HEK293 (cell line): ENCODE results near the gene UCHL1.

Experiments used
- CTCF ChIA-PET: fragments of 350-600 bp; formaldehyde crosslinking; extraction: SDS; loops from one replicate; lab custom pipeline; 2021; ENCODE audit warnings: antibody characterized with exemption; lab: Yijun Ruan, JAX
- POLR2A ChIA-PET: fragments of 300-600 bp; formaldehyde crosslinking; extraction: SDS; loops from one replicate; lab custom pipeline; 2020; ENCODE audit warnings: antibody characterized with exemption, inconsistent platforms; lab: Yijun Ruan, JAX
- H3K27ac ChIP-seq: fragments of 200-500 bp; sonication (Bioruptor generic); 2 replicates; pipeline ENCODE4 v1.5.1; 2014; ENCODE audit warnings: low read depth, low read length, control low read depth, inconsistent platforms; ENCODE audit errors: extremely low read depth
- H3K36me3 ChIP-seq, 2 experiments: fragments of 200-500 bp in 1 of 2; sonication (Bioruptor generic) in 1 of 2; 1 replicate in 1 of 2; 2 replicates in 1 of 2; pipeline ENCODE4 v1.5.1; 2014 to 2017; ENCODE audit warnings: inconsistent platforms in 2 of 2, low read length in 2 of 2; ENCODE audit not compliant: control insufficient read depth in 2 of 2, insufficient read depth in 1 of 2
- H3K4me1 ChIP-seq: fragments of 200-500 bp; sonication (Bioruptor generic); 2 replicates; pipeline ENCODE4 v1.5.1; 2014; ENCODE audit warnings: mild to moderate bottlenecking, low read length, inconsistent platforms; ENCODE audit not compliant: control insufficient read depth, insufficient read depth
- H3K4me3 ChIP-seq: 2 replicates; pipeline ENCODE4 v1.5.1; 2011; ENCODE audit warnings: low read depth, mild to moderate bottlenecking, control low read depth, low read length, moderate library complexity
- H3K9me3 ChIP-seq: fragments of 200-500 bp; sonication (Bioruptor generic); 2 replicates; pipeline ENCODE4 v1.5.1; 2014; ENCODE audit warnings: low read depth, low read length, inconsistent platforms; ENCODE audit not compliant: control insufficient read depth, insufficient read depth
- EGR2 ChIP-seq: fragments of 450-650 bp; formaldehyde crosslinking; IDR thresholded peaks from 2 replicates; pipeline ENCODE4 v1.5.1; 2016; ENCODE audit warnings: low read depth, missing biosample characterization, missing genetic modification characterization
- GLIS2 ChIP-seq: fragments of 450-650 bp; formaldehyde crosslinking; IDR thresholded peaks from 2 replicates; pipeline ENCODE4 v1.5.1; 2016; ENCODE audit warnings: missing biosample characterization, missing genetic modification characterization
- HOXC10 ChIP-seq: sonication (generic); formaldehyde crosslinking; IDR thresholded peaks from 2 replicates; pipeline ENCODE4 v1.8.1; 2023; ENCODE audit warnings: mild to moderate bottlenecking, missing genetic modification reagents
- KLF16 ChIP-seq: fragments of 450-650 bp; formaldehyde crosslinking; IDR thresholded peaks from 2 replicates; pipeline ENCODE4 v1.5.1; 2017; ENCODE audit warnings: missing biosample characterization, missing genetic modification characterization
- SCRT1 ChIP-seq: fragments of 450-650 bp; formaldehyde crosslinking; IDR thresholded peaks from 2 replicates; pipeline ENCODE4 v1.5.1; 2016; ENCODE audit warnings: missing biosample characterization, missing genetic modification characterization, borderline replicate concordance
- ZBTB8A ChIP-seq: fragments of 450-650 bp; formaldehyde crosslinking; IDR thresholded peaks from 2 replicates; pipeline ENCODE4 v1.5.1; 2016; ENCODE audit warnings: missing biosample characterization, missing genetic modification characterization
- ZEB2 ChIP-seq: fragments of 450-650 bp; formaldehyde crosslinking; IDR thresholded peaks from 2 replicates; pipeline ENCODE4 v1.5.1; 2016; ENCODE audit warnings: missing biosample characterization, missing genetic modification characterization
- ZFP37 ChIP-seq: fragments of 450-650 bp; formaldehyde crosslinking; IDR thresholded peaks from 2 replicates; pipeline ENCODE4 v1.5.1; 2016; ENCODE audit warnings: missing biosample characterization, missing genetic modification characterization
- ZFP41 ChIP-seq: fragments of 450-650 bp; formaldehyde crosslinking; IDR thresholded peaks from 2 replicates; pipeline ENCODE4 v1.5.1; 2016; ENCODE audit warnings: missing biosample characterization, missing genetic modification characterization, borderline replicate concordance
- ZIC2 ChIP-seq: fragments of 450-650 bp; formaldehyde crosslinking; IDR thresholded peaks from 2 replicates; pipeline ENCODE4 v1.5.1; 2016; ENCODE audit warnings: missing biosample characterization, missing genetic modification characterization
- ZNF121 ChIP-seq: fragments of 450-650 bp; formaldehyde crosslinking; IDR thresholded peaks from 2 replicates; pipeline ENCODE4 v1.5.1; 2016; ENCODE audit warnings: missing biosample characterization, missing genetic modification characterization
- ZNF138 ChIP-seq: fragments of 450-650 bp; formaldehyde crosslinking; IDR thresholded peaks from 2 replicates; pipeline ENCODE4 v1.5.1; 2016; ENCODE audit warnings: missing biosample characterization, missing genetic modification characterization, borderline replicate concordance
- ZNF140 ChIP-seq: fragments of 450-650 bp; formaldehyde crosslinking; IDR thresholded peaks from 2 replicates; pipeline ENCODE4 v1.5.1; 2016; ENCODE audit warnings: missing biosample characterization, missing genetic modification characterization
- ZNF146 ChIP-seq: fragments of 450-650 bp; formaldehyde crosslinking; IDR thresholded peaks from 2 replicates; pipeline ENCODE4 v1.5.1; 2016; ENCODE audit warnings: missing biosample characterization, missing genetic modification characterization
- ZNF248 ChIP-seq: fragments of 450-650 bp; formaldehyde crosslinking; IDR thresholded peaks from 2 replicates; pipeline ENCODE4 v1.5.1; 2017; ENCODE audit warnings: missing biosample characterization, missing genetic modification characterization
- ZNF324 ChIP-seq: fragments of 450-650 bp; formaldehyde crosslinking; IDR thresholded peaks from 2 replicates; pipeline ENCODE4 v1.5.1; 2016; ENCODE audit warnings: missing biosample characterization, missing genetic modification characterization
- ZNF354C ChIP-seq: fragments of 450-650 bp; formaldehyde crosslinking; IDR thresholded peaks from 2 replicates; pipeline ENCODE4 v1.5.1; 2016; ENCODE audit warnings: missing biosample characterization, missing genetic modification characterization, low read depth, borderline replicate concordance
- ZNF433 ChIP-seq: fragments of 450-650 bp; formaldehyde crosslinking; IDR thresholded peaks from 2 replicates; pipeline ENCODE4 v1.5.1; 2016; ENCODE audit warnings: missing biosample characterization, missing genetic modification characterization, low read depth
- ZNF548 ChIP-seq: fragments of 450-650 bp; formaldehyde crosslinking; IDR thresholded peaks from 2 replicates; pipeline ENCODE4 v1.5.1; 2016; ENCODE audit warnings: missing biosample characterization, missing genetic modification characterization
- ZNF555 ChIP-seq: fragments of 450-650 bp; formaldehyde crosslinking; conservative IDR thresholded peaks from 2 replicates; pipeline ENCODE4 v1.5.1; 2017; ENCODE audit warnings: missing biosample characterization, mild to moderate bottlenecking, missing genetic modification characterization, inconsistent platforms
- ZNF560 ChIP-seq: fragments of 450-650 bp; formaldehyde crosslinking; IDR thresholded peaks from 2 replicates; pipeline ENCODE4 v1.5.1; 2017; ENCODE audit warnings: missing biosample characterization, missing genetic modification characterization, borderline replicate concordance
- ZNF624 ChIP-seq: fragments of 450-650 bp; formaldehyde crosslinking; IDR thresholded peaks from 2 replicates; pipeline ENCODE4 v1.5.1; 2017; ENCODE audit warnings: missing biosample characterization, missing genetic modification characterization
- ZNF664 ChIP-seq: fragments of 450-650 bp; formaldehyde crosslinking; IDR thresholded peaks from 2 replicates; pipeline ENCODE4 v1.5.1; 2016; ENCODE audit warnings: missing biosample characterization, missing genetic modification characterization
- ZNF670 ChIP-seq: fragments of 450-650 bp; formaldehyde crosslinking; IDR thresholded peaks from 2 replicates; pipeline ENCODE4 v1.5.1; 2016; ENCODE audit warnings: missing biosample characterization, missing genetic modification characterization, low read depth
- TF ChIP-seq, protein P1 (sequence below): fragments of 450-650 bp; formaldehyde crosslinking; IDR thresholded peaks from 2 replicates; pipeline ENCODE4 v1.5.1; 2017; ENCODE audit warnings: missing biosample characterization, missing genetic modification characterization
- TF ChIP-seq, protein P2 (sequence below): fragments of 450-650 bp; formaldehyde crosslinking; IDR thresholded peaks from 2 replicates; pipeline ENCODE4 v1.5.1; 2016; ENCODE audit warnings: missing biosample characterization, missing genetic modification characterization
- TF ChIP-seq, protein P3 (sequence below): fragments of 450-650 bp; formaldehyde crosslinking; IDR thresholded peaks from 2 replicates; pipeline ENCODE4 v1.5.1; 2016; ENCODE audit warnings: missing biosample characterization, missing genetic modification characterization
- TF ChIP-seq, protein P4 (sequence below): fragments of 450-650 bp; IDR thresholded peaks from 2 replicates; pipeline ENCODE4 v1.5.1; 2018; ENCODE audit warnings: missing biosample characterization, missing genetic modification characterization
- TF ChIP-seq, protein P5 (sequence below): fragments of 450-650 bp; formaldehyde crosslinking; IDR thresholded peaks from 2 replicates; pipeline ENCODE4 v1.5.1; 2016; ENCODE audit warnings: missing biosample characterization, missing genetic modification characterization

The UCHL1 gene

DNA sequence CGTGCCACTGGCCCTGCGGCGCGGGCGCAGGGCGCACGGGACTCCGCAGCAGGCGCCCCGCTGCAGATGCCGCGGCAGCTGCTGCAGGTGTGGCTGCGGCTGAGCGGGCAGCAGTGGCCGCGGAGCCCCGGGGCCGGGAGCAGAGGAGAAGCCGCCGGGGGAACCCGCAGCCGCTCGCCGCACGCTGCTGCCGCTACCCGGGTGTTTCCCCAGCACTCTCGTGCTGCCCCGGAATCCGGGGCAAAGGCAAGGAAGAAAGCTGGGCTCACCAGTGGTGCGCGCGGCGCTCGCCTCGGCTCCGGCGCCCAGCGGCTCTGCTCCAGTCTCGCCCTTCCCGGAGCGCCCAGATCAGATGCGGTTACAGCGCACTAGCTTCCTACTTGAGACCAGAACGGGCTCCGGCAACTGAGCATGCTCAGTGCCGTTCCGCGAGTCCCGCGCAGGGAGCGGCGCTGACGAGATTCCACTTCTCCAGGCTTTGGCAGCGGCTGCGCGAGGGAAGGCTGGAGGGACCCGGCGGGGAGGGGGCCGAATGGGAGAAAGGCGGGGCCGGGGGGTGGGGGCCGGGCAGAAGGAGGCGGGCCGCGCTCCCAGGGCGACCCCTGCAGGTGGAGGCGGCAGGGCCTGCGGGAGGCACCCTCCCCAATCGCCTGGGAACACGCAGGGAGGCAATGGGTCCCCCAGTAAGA is 42.4 kb upstream of the UCHL1 start, which contains the start of gene APBB2:
Gene APBB2 (minus strand): TSS at position 407 of the 689 bp plus-strand sequence. CDS start 181,288 bp downstream, outside the sequence.
- Histone ChIP-seq H3K4me3 (peak within 1 kb of the TSS; percentile 80), H3K27ac (peak within 1 kb of the TSS; percentile 81), H3K4me1 (no peaks in the 10 kb centered on the region), H3K36me3 (no peaks in the 10 kb centered on the region), H3K9me3 (no peaks in the 10 kb centered on the region)
- ChIA-PET POLR2A (interaction anchor here (0.6 to 1.9 kb wide), 13 partner anchors 9 to 296 kb away, joined by 3 to 8 read pairs (median 3); partner anchors contain the start of gene UCHL1), CTCF (interaction anchor here (0.6 to 4.0 kb wide), 10 partner anchors 10 to 290 kb away, joined by 3 to 57 read pairs (median 4); partner anchors contain the start of gene UCHL1)
- TF ChIP-seq ZNF560 (tag by site-specific recombination), result no peak
- no peak for TF ChIP-seq KLF16 (tag by site-specific recombination)
- no peak for TF ChIP-seq ZNF138 (tag by site-specific recombination)
- TF ChIP-seq ZNF670 (tag by site-specific recombination), result no peak
- TF ChIP-seq EGR2 (tag by site-specific recombination), result no peak
- TF ChIP-seq ZNF324 (tag by site-specific recombination), result no peak
- TF ChIP-seq ZNF664 (tag by site-specific recombination), result no peak
- no peak for TF ChIP-seq SCRT1
- no peak for TF ChIP-seq ZNF624
- no peak for TF ChIP-seq ZNF140 (tag by site-specific recombination)
- TF ChIP-seq, protein P1, sequence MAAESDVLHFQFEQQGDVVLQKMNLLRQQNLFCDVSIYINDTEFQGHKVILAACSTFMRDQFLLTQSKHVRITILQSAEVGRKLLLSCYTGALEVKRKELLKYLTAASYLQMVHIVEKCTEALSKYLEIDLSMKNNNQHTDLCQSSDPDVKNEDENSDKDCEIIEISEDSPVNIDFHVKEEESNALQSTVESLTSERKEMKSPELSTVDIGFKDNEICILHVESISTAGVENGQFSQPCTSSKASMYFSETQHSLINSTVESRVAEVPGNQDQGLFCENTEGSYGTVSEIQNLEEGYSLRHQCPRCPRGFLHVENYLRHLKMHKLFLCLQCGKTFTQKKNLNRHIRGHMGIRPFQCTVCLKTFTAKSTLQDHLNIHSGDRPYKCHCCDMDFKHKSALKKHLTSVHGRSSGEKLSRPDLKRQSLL (tag by site-specific recombination), result peak; percentile 99
- TF ChIP-seq ZNF548 (tag by site-specific recombination), result no peak
- no peak for TF ChIP-seq ZEB2
- peak; percentile 73 for TF ChIP-seq ZIC2
- peak; percentile 93 for TF ChIP-seq GLIS2 (tag by site-specific recombination)
- no peak for TF ChIP-seq HOXC10 (CRISPR knock-in tag)
- TF ChIP-seq, protein P2, sequence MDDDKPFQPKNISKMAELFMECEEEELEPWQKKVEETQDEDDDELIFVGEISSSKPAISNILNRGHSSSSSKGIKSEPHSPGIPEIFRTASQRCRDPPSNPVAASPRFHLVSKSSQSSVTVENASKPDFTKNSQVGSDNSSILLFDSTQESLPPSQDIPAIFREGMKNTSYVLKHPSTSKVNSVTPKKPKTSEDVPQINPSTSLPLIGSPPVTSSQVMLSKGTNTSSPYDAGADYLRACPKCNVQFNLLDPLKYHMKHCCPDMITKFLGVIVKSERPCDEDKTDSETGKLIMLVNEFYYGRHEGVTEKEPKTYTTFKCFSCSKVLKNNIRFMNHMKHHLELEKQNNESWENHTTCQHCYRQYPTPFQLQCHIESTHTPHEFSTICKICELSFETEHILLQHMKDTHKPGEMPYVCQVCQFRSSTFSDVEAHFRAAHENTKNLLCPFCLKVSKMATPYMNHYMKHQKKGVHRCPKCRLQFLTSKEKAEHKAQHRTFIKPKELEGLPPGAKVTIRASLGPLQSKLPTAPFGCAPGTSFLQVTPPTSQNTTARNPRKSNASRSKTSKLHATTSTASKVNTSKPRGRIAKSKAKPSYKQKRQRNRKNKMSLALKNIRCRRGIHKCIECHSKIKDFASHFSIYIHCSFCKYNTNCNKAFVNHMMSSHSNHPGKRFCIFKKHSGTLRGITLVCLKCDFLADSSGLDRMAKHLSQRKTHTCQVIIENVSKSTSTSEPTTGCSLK, result no peak
- peak; percentile 99 for TF ChIP-seq ZBTB8A
- TF ChIP-seq, protein P3, sequence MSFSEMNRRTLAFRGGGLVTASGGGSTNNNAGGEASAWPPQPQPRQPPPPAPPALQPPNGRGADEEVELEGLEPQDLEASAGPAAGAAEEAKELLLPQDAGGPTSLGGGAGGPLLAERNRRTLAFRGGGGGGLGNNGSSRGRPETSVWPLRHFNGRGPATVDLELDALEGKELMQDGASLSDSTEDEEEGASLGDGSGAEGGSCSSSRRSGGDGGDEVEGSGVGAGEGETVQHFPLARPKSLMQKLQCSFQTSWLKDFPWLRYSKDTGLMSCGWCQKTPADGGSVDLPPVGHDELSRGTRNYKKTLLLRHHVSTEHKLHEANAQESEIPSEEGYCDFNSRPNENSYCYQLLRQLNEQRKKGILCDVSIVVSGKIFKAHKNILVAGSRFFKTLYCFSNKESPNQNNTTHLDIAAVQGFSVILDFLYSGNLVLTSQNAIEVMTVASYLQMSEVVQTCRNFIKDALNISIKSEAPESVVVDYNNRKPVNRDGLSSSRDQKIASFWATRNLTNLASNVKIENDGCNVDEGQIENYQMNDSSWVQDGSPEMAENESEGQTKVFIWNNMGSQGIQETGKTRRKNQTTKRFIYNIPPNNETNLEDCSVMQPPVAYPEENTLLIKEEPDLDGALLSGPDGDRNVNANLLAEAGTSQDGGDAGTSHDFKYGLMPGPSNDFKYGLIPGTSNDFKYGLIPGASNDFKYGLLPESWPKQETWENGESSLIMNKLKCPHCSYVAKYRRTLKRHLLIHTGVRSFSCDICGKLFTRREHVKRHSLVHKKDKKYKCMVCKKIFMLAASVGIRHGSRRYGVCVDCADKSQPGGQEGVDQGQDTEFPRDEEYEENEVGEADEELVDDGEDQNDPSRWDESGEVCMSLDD (tag by site-specific recombination), result no peak
- TF ChIP-seq ZFP41 (tag by site-specific recombination), result no peak
- no peak for TF ChIP-seq ZNF354C (tag by site-specific recombination)
- TF ChIP-seq, protein P4, sequence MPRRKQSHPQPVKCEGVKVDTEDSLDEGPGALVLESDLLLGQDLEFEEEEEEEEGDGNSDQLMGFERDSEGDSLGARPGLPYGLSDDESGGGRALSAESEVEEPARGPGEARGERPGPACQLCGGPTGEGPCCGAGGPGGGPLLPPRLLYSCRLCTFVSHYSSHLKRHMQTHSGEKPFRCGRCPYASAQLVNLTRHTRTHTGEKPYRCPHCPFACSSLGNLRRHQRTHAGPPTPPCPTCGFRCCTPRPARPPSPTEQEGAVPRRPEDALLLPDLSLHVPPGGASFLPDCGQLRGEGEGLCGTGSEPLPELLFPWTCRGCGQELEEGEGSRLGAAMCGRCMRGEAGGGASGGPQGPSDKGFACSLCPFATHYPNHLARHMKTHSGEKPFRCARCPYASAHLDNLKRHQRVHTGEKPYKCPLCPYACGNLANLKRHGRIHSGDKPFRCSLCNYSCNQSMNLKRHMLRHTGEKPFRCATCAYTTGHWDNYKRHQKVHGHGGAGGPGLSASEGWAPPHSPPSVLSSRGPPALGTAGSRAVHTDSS (tag by site-specific recombination), result no peak
- no peak for TF ChIP-seq ZNF555
- TF ChIP-seq ZNF121, result no peak
- TF ChIP-seq ZNF248 (tag by site-specific recombination), result no peak
- TF ChIP-seq ZNF433 (tag by site-specific recombination), result no peak
- TF ChIP-seq, protein P5, sequence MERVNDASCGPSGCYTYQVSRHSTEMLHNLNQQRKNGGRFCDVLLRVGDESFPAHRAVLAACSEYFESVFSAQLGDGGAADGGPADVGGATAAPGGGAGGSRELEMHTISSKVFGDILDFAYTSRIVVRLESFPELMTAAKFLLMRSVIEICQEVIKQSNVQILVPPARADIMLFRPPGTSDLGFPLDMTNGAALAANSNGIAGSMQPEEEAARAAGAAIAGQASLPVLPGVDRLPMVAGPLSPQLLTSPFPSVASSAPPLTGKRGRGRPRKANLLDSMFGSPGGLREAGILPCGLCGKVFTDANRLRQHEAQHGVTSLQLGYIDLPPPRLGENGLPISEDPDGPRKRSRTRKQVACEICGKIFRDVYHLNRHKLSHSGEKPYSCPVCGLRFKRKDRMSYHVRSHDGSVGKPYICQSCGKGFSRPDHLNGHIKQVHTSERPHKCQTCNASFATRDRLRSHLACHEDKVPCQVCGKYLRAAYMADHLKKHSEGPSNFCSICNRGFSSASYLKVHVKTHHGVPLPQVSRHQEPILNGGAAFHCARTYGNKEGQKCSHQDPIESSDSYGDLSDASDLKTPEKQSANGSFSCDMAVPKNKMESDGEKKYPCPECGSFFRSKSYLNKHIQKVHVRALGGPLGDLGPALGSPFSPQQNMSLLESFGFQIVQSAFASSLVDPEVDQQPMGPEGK (tag by site-specific recombination), result peak; percentile 87
- TF ChIP-seq ZNF146, result no peak
- no peak for TF ChIP-seq ZFP37 (tag by site-specific recombination)
